ENCODE data around the gene YOD1. TPM values are rescaled to one million over a fixed set of nuclear protein-coding genes. Genes with fewer than 3 reads are reported as not detected.
"Not testable (repeated sequence)": the region's sequence is repeated elsewhere in the genome, so short reads cannot be mapped to it uniquely, and the experiment has no call there.

Gene YOD1
- total RNA-seq, 1 experiment from 2014 or later = 11.8 TPM

GRCh38 chr1:207048041-207048440, 3.0 kb downstream of the YOD1 start:
- no peak for TF ChIP-seq CTCF (IDR thresholded peaks at IDR 0.05; ENCODE audit: insufficient read depth in 1 of 2, low read depth in 1 of 2, low read length in 1 of 2, severe bottlenecking in 1 of 2, unreplicated experiment in 1 of 2)
- Mint-ChIP-seq H3K4me1 (ENCODE audit: low read depth, unreplicated experiment) (peaks cover 7% of the 10 kb centered on the region), H3K4me3 (ENCODE audit: unreplicated experiment) (no peak overlapping the region), H3K27me3 (ENCODE audit: insufficient read depth, unreplicated experiment) (no peaks in the 10 kb centered on the region), H3K9me3 (ENCODE audit: unreplicated experiment) (no peaks in the 10 kb centered on the region), H3K27ac (ENCODE audit: unreplicated experiment) (no peak overlapping the region), H3K36me3 (ENCODE audit: insufficient read depth, unreplicated experiment) (peaks cover 50% of the 10 kb centered on the region)
- no peak for DNase-seq
- ChIA-PET CTCF (no interaction called here), POLR2A (no interaction called here)
- peaks cover 40% of the 10 kb centered on the region for H3K4me1 ChIP-seq
- BruUV-seq (replicated peaks) = no TSS peak
- 0 out of 2 replicates have a peak, but pooled peaks cover 1% of the 10 kb centered on the region for H3K36me3 ChIP-seq (ENCODE audit: control insufficient read depth, insufficient read depth, low read length)
- H3K4me3 ChIP-seq (ENCODE audit: low read depth, low read length) = no peak overlapping the region
- intact Hi-C loops (cut with micrococcal nuclease; ENCODE audit: unreplicated experiment) = no loop called here
- no peaks in the 10 kb centered on the region for H3K27me3 ChIP-seq (replicated peaks; ENCODE audit: control insufficient read depth, insufficient read depth, low read length)
- no peaks in the 10 kb centered on the region for H3K9me3 ChIP-seq

GRCh38 chr1:207047505-207047904, 3.5 kb downstream of the YOD1 start:
- POLR2A ChIA-PET = interaction anchor here (2.6 kb wide), 1 partner anchor 15 kb away, joined by 10 read pairs; the partner anchor contains the start of gene C1orf116
- Histone ChIP-seq H3K4me1 (peaks cover 40% of the 10 kb centered on the region), H3K27me3 (replicated peaks; ENCODE audit: control insufficient read depth, insufficient read depth, low read length) (no peaks in the 10 kb centered on the region), H3K9me3 (no peaks in the 10 kb centered on the region), H3K36me3 (ENCODE audit: control insufficient read depth, insufficient read depth, low read length) (0 out of 2 replicates have a peak, but pooled peaks cover 1% of the 10 kb centered on the region), H3K4me3 (ENCODE audit: low read depth, low read length) (no peak overlapping the region)
- no peak for TF ChIP-seq CTCF (IDR thresholded peaks at IDR 0.05; ENCODE audit: insufficient read depth in 1 of 2, low read depth in 1 of 2, low read length in 1 of 2, severe bottlenecking in 1 of 2, unreplicated experiment in 1 of 2)
- intact Hi-C loops (cut with micrococcal nuclease; ENCODE audit: unreplicated experiment) = no loop called here
- BruUV-seq (replicated peaks) = no TSS peak
- Mint-ChIP-seq H3K9me3 (ENCODE audit: unreplicated experiment) (no peaks in the 10 kb centered on the region), H3K4me1 (ENCODE audit: low read depth, unreplicated experiment) (peaks cover 7% of the 10 kb centered on the region), H3K4me3 (ENCODE audit: unreplicated experiment) (no peak overlapping the region), H3K27ac (ENCODE audit: unreplicated experiment) (no peak overlapping the region), H3K27me3 (ENCODE audit: insufficient read depth, unreplicated experiment) (no peaks in the 10 kb centered on the region), H3K36me3 (ENCODE audit: insufficient read depth, unreplicated experiment) (peaks cover 46% of the 10 kb centered on the region)
- no peak for DNase-seq
- CTCF ChIA-PET = no interaction called here

GRCh38 chr1:207045453-207045852, 5.6 kb downstream of the YOD1 start:
- H3K4me3 Mint-ChIP-seq (ENCODE audit: unreplicated experiment) = no peak overlapping the region

GRCh38 chr1:207041397-207041796, 9.6 kb downstream of the YOD1 start:
- H3K4me3 ChIP-seq (ENCODE audit: low read depth, low read length); H3K9me3 ChIP-seq; BruUV-seq (replicated peaks); intact Hi-C loops (cut with micrococcal nuclease; ENCODE audit: unreplicated experiment); H3K4me1 Mint-ChIP-seq (ENCODE audit: low read depth, unreplicated experiment); DNase-seq; H3K4me3 Mint-ChIP-seq (ENCODE audit: unreplicated experiment); H3K9me3 Mint-ChIP-seq (ENCODE audit: unreplicated experiment); H3K27ac Mint-ChIP-seq (ENCODE audit: unreplicated experiment); POLR2A ChIA-PET; H3K27me3 Mint-ChIP-seq (ENCODE audit: insufficient read depth, unreplicated experiment); H3K36me3 ChIP-seq (ENCODE audit: control insufficient read depth, insufficient read depth, low read length); CTCF ChIA-PET; H3K27me3 ChIP-seq (replicated peaks; ENCODE audit: control insufficient read depth, insufficient read depth, low read length): not testable (repeated sequence)
- H3K36me3 Mint-ChIP-seq (ENCODE audit: insufficient read depth, unreplicated experiment) = peaks cover 15% of the 10 kb centered on the region
- H3K4me1 ChIP-seq = peaks cover 44% of the 10 kb centered on the region

More at GRCh38 chr1:207045453-207045852, 5.6 kb downstream of the YOD1 start:
- BruUV-seq (replicated peaks) = no TSS peak
- TF ChIP-seq CTCF (IDR thresholded peaks at IDR 0.05; ENCODE audit: insufficient read depth in 1 of 2, low read depth in 1 of 2, low read length in 1 of 2, severe bottlenecking in 1 of 2, unreplicated experiment in 1 of 2) = no peak
- no peaks in the 10 kb centered on the region for H3K27me3 ChIP-seq (replicated peaks; ENCODE audit: control insufficient read depth, insufficient read depth, low read length)
- intact Hi-C loops (cut with micrococcal nuclease; ENCODE audit: unreplicated experiment) = no loop called here
- CTCF ChIA-PET = interaction anchor here (0.9 kb wide), 1 partner anchor 13 kb away, joined by 3 read pairs; the partner anchor contains the start of gene C1orf116
- H3K36me3 Mint-ChIP-seq (ENCODE audit: insufficient read depth, unreplicated experiment) = peaks cover 46% of the 10 kb centered on the region
- no peaks in the 10 kb centered on the region for H3K9me3 Mint-ChIP-seq (ENCODE audit: unreplicated experiment)
- no peaks in the 10 kb centered on the region for H3K9me3 ChIP-seq
- DNase-seq = no peak
- H3K27ac Mint-ChIP-seq (ENCODE audit: unreplicated experiment) = no peak overlapping the region
- H3K27me3 Mint-ChIP-seq (ENCODE audit: insufficient read depth, unreplicated experiment) = no peaks in the 10 kb centered on the region
- H3K4me3 ChIP-seq (ENCODE audit: low read depth, low read length) = no peak overlapping the region
- POLR2A ChIA-PET = interaction anchor here (1.1 to 2.6 kb wide), 2 partner anchors 13 to 20 kb away, joined by 3 to 10 read pairs; partner anchors contain the start of gene C1orf116
- no peaks in the 10 kb centered on the region for H3K4me1 Mint-ChIP-seq (ENCODE audit: low read depth, unreplicated experiment)
- 0 out of 2 replicates have a peak, but pooled peaks cover 1% of the 10 kb centered on the region for H3K36me3 ChIP-seq (ENCODE audit: control insufficient read depth, insufficient read depth, low read length)
- peaks cover 39% of the 10 kb centered on the region for H3K4me1 ChIP-seq
